NCI-H1436 treated with DMSO at 0.1 percent for 48 hours (cell line): Measurements from ENCODE around the gene MYL1.

ENCODE experiments used
- DNase-seq: peaks from one replicate; lab custom pipeline; 2025; lab: John Stamatoyannopoulos, UW

Gene MYL1

GRCh38 chr2:210267698-210268097 lies 47.3 kb downstream of the MYL1 start:
- DNase-seq: no peak

- DNase-seq: no peak
Measured at GRCh38 chr2:210264282-210264681, 50.7 kb downstream of the MYL1 start.

- no peak for DNase-seq
Measured at GRCh38 chr2:210263841-210264240, 51.1 kb downstream of the MYL1 start.

- DNase-seq: no peak
Measured at GRCh38 chr2:210262036-210262435, 52.9 kb downstream of the MYL1 start.

GRCh38 chr2:210259687-210260086 lies 55.3 kb downstream of the MYL1 start:
- no peak for DNase-seq

GRCh38 chr2:210252699-210253606 lies 62.0 kb downstream of the MYL1 start:
- DNase-seq: no peak

GRCh38 chr2:210250622-210251021 lies 64.4 kb downstream of the MYL1 start:
- DNase-seq: no peak
